Dedifferentiated amniotic fluid mesenchymal stem cell (primary cell): ENCODE measurements around the gene CIT.

Source experiments
- DNase-seq: peaks from one replicate; pipeline ENCODE4 v3.0.0-alpha.2; 2016; ENCODE audit errors: extremely low spot score

Gene CIT

DNA sequence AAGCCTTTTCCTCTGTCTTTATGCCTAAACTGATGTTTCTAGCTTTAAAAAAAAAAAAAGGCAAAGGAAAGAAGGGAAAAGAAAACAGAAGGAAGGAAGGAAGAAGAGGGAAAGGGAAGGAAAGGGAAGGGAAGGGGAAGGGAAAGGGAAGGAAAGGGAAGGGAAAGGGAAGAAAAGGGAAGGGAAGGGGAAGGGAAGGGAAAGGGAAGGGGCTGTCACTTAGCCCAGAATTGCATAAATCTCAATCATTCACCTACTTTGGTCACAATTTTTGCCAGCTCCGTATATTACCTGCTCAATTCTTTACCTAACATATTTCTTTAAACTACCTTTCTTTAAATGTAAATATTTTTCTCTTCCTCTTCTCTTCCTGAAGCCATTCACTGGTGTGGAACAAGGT, 26.8 kb downstream of the CIT start:
- DNase-seq: no peak

DNA sequence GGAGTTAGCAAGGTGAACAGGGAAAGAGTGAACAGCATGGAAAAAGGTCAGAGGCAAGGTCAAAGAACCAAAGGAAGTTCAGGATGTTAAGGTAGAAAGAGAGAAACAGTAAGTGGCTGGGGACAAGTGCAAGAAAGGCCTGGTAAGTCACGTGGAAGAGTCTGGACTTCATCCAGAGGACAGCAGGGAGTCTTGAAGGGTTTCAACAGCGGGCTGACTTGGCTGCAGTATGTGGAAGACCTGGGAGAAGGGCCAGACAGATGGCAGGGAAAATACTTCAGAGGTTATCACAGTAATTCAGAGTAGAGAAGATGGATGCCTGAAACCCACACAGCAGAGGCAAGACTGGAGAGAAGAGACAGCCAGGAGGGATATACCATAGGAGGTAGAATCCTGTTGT, 34.0 kb downstream of the CIT start:
- no peak for DNase-seq

DNA sequence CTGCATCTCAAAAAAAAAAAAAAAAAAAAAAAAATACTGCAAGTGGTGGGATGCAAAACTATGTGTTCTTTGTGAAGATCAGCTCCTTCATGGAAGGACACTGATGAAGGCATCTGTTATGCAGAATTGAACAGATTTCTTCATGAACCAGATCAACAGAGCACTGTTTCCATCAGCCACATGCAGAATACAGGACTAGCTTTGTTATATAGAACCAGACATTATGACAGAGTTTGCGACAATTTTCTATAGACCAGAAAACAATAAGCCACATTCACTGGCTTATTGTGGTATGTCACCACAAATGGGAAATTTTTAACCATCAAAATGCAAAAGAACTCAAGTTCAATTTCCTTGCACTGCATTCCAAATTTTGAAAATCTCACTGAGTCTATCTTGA, 34.7 kb downstream of the CIT start:
- no peak for DNase-seq

DNA sequence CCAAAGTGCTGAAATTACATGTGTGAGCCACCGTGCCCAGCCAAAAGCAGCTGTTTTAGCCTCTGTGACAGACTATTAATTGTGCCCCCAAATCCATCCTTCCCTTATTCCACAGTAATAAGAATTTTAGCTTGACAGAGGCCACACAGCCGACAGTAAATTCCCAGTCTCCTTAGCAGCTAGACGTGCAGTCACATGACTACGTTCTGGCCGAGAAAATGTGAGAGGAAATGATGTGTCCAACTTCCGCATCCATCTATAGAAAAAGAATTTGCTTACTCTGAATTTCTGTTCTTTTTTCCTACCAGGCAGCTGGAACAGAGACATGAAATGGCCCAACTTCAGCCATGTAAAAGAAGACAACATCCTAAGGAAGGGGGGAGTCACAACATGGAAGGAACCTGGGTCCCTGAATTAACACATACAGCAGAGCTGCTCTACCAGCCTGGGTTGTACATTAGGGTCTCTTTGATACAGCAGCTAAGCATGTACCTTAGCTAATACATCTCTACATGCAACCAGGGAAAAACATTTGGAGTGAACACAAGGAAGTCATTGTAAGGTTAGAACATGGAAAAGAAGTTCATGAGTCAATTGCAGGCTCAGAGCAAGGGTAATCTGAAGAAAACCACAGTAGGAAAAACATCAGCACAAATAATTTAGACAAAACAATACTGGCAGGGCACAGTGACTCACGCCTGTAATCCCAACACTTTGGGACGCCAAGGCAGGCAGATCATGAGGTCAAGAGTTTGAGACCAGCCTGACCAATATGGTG, 35.5 kb downstream of the CIT start:
- DNase-seq: no peak

DNA sequence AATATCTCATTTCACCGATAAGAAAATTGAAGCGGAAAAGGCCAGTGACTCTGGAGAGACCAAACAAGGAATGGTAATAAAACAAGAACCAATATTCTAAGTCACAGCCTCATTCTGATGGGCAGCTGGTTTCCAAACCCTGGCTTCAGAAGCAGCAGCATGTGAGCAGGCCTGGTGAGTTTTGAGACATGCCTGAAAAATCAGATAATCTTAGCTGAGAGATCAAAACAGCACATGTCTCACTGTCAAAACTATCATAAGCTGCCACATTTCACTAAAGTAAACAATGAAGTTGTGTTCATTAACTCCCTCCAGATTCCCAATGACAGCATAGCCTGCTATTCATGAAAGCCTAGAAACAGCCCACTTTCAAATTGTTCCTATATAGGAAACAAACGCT, 36.5 kb downstream of the CIT start:
- DNase-seq: no peak

DNA sequence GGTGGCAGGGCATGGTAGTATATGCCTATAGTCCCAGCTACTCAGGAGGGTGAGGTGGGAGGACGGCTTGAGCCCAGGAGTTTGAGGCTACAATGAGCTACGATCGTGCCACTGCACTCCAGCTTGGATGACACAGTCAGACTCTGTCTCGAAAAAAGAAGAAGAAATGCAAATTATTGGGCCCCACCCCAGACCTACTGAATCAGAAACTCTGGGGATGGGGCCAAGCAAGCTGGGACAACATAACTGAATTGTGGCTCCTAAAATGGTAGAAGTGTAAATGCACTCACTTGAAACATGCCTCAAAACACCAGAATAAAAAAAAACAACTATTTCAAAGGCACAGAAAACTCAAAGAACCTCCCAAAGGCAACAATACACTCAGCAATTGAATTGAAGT, 37.0 kb downstream of the CIT start:
- DNase-seq: no peak

DNA sequence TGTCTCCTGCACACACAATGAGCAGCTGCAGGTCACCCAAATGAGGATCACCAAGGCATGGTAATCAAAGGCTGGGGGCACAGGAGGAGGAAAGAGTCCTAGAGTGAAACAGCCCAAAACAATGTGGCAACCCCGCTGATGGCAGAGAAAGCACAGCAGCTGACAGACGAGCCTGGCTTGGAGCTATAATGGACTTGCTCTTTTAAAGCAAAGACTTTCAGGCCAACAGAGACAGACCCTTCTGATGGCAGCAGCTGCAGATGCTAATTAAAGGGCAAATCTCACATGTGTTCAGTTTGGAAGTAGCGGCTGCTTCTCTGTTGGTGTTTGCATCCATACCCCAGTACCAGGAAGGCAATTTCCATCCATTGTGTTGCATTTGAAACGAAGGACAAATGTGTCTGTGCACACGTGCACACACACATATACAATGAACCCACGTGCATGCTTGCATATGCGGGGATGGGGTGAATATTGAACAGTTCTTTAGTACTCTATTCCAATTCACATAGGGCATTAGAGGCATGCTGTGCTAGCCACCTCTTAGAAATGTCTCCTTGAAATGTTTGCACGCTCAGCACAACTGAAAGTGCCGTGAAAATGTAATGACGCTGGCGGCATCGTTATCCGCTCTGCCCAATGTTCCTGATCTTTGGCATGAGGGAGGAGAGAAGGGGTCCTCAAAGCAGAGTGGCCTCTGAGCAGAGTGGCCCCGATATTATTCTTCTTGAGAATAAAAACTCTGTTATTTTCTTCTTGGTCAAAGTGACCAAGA, 38.1 kb downstream of the CIT start:
- DNase-seq: no peak

DNA sequence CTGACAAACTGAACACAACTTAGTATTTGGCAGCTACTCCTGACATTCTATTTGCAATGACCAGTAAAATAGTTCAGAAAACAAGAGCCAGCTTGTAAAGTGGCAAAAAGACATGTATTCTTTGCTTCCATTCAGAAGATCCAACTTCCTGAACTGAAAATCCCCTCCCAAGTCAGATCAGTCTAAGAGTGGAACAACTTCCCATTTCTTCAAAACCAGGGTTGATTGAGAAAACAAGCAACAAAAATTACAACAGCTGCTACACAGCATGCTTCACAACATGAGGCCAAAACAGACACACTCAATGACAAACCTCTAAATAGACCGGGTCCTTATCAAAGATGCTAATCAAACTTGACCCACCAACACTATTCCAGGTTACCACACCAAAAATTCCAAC, 40.3 kb downstream of the CIT start:
- DNase-seq: no peak

DNA sequence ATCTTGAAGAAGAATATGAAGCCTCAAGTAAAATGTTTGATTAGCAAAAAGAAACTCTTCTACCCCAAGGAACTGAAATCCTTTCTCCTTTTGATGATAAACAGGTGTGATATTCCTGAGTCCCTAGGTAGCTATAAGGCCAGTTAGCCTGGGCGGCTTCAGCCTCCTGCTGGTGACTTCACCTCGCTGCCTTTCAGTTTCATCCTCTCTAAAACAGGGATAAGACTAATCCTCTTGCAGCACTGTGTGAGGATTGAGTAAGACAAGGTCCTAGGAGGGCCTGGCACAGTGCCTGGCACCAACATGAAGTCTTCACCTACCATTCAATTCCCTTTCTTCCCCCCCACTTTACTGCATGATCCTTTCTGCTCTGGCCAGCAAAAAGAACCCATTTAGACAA, 42.1 kb downstream of the CIT start:
- no peak for DNase-seq

DNA sequence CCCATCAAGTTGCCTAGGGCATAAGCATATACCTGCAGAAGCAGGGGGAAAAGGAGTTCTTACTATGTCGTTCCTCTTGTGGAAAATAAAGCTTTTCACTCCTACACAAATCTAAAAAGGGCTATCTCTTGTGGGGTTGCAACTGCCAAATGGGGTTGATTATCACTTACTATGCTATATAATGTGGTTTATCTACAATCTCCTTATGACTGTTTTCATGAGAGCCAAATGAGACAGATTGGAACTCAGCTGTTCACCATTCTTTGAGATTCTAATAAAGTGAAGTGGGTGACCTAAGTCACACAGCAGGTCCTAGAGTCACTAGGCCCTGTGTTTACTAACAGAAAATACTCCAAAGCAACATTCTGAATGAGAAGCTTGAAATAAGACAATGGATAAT, 47.7 kb downstream of the CIT start:
- no peak for DNase-seq

DNA sequence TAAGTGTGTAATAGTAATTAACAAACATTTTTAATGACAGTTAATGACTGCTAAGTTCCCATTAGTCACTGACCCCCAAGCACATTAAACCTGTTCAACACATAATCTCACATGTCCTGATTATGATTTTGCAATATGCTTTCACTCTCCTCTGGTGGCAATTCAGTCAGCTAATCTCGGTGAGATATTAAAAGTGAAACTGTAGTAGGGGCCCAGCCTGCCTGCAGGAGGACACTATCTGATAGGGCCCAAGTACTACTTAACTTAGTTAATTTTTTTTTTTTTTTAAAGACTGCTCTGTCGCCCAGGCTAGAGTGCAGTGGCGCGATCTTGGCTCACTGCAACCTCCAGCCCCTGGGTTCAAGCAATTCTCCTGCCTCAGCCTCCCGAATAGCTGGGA, 48.8 kb downstream of the CIT start:
- no peak for DNase-seq

DNA sequence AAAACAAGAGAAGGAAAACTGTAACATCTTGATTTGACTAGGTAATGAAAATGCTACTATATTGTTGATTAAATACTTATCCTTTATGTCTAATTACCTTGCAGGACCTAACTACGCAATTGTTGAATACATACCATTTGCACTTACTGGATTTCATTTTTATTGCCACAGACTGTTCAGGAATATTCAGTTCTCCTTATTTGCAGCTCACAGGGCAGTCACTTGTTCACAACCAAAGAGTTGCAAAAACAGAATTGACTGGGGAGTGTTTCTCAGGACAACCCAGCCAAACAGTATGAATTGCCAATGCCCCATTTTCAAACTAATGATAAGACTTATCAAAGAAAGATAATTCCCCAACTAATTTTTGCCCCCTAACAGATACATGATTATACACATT, 49.4 kb downstream of the CIT start:
- no peak for DNase-seq

DNA sequence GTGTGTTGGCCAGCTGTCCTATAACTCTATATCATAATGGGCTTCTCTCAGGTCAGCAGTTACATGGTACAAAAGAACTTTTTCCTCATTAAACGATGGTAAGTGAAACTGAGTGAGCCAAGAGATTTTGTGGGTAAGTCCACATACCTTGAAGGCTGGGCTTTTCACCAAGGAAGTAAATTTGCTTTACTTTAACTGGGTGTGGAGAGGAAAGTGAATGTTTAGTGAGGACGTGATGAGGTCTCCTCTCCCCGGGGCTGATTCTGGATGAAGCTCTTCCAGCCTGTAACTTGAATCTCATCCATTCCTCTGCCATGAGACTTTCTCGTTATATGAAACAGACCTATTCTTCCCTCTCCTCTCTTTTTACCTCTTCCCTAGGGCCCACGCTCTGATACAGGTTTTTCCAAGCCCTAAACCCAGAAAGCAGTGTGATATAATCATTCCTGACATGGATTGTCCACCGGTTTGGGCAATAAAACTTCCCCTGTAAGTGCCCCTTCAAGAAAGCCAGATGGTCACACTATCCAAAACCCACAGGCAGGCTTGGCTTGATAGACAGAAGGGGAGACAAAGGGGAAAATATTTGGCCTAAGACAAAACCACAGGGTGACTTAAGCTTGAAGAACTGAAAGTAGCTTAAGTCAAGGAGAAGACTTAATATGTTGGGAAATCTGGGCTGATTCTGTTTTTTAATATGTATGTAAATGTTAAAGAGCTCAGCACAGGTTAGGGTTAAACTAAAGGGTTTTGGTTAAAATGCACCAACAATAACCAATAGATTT, 50.3 kb downstream of the CIT start:
- peak; percentile 32 for DNase-seq

DNA sequence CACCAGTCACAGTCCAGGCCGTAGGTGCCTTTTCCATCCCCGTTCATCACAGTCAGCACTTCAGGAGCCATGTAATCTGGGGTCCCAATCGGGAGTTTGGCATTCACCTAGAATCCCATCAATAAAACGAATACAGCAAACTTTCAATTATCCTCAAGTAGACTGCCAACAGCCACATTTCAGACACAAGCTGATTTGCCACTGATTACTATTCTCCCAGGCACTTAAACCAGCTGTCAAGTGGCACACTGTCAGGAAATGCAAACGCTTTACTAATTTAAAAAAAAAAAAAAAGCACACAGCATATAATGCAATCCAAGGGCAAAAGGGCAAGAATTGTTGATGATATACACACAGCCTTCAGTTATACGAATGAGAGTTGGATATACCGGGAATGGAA, 51.9 kb downstream of the CIT start:
- no peak for DNase-seq

DNA sequence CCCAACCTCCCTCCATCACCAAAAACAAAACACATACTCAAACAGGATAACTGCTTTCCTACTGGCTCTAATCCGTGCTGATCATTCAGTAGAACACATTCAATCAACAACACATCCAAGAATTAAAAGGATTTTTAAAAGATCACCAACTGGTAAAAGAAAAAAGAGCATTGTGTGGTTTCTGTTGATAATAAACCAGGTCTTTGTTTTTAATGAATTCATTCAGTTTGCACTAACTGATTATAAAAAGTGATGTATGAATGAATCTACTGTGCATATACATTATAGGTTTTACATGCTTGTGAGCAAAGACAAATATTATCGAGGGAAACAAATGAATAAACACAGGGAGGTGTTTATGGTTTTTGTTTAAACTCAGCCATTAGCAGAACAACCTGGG, 55.1 kb downstream of the CIT start:
- no peak for DNase-seq

DNA sequence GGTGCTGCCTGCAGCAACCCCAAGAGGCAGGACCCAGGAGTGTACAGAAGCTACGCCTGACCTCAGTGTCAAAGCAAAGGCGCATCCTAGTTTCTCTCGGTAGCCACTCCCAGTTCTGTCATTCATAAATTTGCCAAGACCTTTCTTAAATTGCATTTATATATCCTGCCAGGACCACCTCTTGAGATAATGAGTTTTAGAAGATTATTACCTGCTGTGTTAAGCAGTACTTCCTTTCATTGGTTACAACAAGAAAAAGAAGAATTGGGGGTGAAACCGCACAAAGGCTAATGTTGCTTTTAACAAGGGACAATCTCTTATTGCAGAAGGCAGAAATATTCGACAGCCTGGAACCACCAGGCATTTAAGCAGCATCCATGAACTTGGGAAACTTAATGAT, 57.8 kb downstream of the CIT start:
- no peak for DNase-seq

DNA sequence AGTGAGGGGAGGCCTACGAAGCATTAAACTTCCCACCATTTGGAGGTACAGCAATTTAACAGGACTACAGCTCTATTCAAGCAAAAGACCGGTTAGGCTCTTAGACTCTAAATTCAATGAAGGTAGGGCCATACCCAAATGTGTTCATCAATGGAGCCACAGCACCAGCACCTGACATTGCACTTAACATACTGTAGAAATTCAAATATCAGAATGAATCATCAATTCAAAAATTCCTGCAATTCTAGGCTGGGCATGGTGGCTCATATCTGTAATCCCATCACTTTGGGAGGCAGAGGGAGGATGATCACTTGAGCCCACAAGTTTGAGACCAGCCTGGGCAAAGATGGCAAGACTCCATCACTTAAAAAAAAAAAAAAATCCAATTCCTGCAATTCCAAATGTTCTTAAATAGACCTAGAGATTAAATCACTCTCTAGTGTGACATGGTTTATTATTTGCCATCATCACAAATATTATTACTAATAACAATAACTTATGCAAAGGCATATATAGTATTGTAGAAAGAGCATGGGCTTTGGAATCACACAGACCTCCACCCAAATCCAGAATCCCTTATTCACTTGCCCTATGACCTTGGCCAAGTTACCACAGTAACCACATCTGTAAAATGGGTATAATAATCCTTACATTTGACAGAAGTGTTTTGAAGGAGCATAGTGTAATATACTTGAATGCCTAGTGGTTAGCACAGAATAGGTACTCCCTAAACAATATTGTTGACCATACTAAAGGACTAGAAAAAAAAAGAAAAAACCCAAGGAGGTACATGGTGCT, 59.4 kb downstream of the CIT start:
- no peak for DNase-seq

DNA sequence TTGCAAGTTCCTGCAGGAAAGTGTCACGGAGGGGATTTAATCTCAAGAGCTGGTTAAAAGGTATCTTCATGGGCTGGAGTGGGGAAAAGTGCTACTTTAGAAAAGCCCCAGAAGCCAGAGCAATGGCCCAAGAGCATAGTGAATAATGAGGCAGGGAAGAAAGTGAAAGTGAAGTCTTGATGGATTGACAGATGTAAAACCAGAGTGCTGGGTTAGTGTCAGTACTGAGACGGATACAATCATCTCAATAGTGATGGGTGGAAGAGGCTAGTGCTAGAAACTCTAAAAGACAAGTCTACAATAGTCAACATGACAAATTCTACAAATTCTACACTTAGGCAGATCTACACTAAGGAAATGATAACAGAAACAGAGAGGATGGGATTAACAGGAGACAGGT, 68.1 kb downstream of the CIT start:
- no peak for DNase-seq

DNA sequence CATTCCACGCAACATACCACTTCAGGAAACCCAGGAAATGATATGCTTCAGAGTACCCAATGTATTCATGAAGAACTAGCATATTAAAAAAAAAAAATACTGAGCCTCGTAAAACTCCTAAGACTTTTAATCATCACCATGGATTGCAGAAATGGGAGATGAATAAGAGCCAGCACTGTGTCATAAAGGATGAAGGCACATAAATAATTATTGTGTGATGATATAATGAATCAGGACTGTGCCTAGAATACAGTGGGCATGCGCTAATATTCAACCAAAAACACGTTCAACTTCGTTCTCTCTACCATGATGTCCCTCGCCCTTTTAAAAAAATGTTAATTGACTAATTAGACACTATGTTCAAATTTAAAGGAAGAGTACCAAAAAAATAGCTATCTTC, 68.7 kb downstream of the CIT start:
- no peak for DNase-seq

DNA sequence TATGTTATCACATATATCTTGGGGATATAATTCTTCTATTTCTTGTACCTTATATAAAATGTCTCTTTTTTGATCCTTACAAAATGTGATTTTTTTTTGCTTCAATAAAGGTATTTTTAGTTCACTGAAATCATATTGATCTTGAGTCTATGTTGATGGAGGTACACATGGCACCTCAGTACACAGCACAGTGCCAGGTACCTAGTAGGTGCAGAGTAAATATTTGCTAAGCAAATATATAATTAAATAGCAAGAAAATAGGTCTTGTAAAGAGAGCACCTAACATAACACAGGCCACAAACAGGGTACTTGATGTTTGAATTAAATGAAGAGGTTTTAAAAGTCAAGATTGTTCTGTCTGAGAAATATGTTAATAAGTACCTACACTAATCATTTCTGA, 69.7 kb downstream of the CIT start:
- DNase-seq: no peak

DNA sequence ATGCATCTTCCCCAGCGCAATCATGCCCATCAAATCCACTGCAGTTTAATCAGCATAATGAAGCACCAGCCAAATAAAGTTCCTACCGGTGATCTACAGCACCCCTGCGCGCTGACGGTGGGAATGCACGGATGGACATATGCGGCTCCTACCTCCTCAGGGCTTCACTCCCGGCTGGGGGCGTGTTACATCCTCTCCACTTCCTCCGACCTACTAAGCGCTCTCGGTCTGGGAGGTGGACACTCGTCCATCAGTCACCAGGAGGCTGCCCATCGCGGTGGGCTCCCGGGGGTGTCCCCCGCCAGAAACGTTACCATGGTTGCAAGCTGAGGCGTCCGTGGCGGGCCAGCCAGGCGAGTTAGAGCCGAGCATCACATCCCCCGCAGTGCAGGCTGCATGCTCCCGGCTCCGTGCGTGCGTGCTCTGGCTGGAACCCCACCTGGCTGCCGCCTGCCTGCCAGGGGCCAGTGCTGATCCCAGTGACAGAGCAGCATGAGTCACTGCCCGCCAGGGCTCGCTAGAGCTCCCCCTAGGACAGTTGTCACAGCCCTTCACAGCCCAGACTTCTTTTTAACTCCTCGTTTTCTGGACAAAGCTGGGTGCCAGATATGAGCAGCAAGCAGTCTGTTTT, 73.0 kb downstream of the CIT start:
- DNase-seq: peak; percentile 26
